HepG2 (cell line): ENCODE results near the gene SHLD1. TPM values are rescaled to one million over a fixed set of nuclear protein-coding genes. Genes with fewer than 3 reads are reported as not detected.

Experiments
- GZF1 ChIP-seq: sonication (generic); formaldehyde crosslinking; IDR thresholded peaks from 2 replicates; pipeline ENCODE4 v1.5.1; 2020; ENCODE audit warnings: mild to moderate bottlenecking, missing genetic modification reagents
- KAT8 ChIP-seq: IDR thresholded peaks from 2 replicates; pipeline ENCODE4 v1.6.1; 2016; ENCODE audit warnings: missing genetic modification reagents, missing compliant biosample characterization
- KLF15 ChIP-seq: sonication (generic); formaldehyde crosslinking; IDR thresholded peaks from 2 replicates; pipeline ENCODE4 v1.8.1; 2023; ENCODE audit warnings: borderline replicate concordance, mild to moderate bottlenecking, inconsistent platforms, missing genetic modification reagents, mixed read lengths
- MBD4 ChIP-seq: IDR thresholded peaks from 2 replicates; pipeline ENCODE4 v1.6.1; 2012; ENCODE audit warnings: low read length, inconsistent platforms, borderline replicate concordance
- PCBP2 ChIP-seq: fragments of 200-400 bp; formaldehyde crosslinking; optimal IDR thresholded peaks from 2 replicates; pipeline ENCODE3; 2018; ENCODE audit warnings: low read length, low read depth; ENCODE audit not compliant: poor library complexity, severe bottlenecking
- RBM39 ChIP-seq: fragments of 200-400 bp; formaldehyde crosslinking; IDR thresholded peaks from one replicate; pipeline ENCODE4 v1.6.1; 2018; ENCODE audit warnings: antibody characterized with exemption, mild to moderate bottlenecking, low read depth, low read length; ENCODE audit not compliant: poor library complexity, severe bottlenecking
- REPIN1 ChIP-seq: sonication (generic); formaldehyde crosslinking; IDR thresholded peaks from 2 replicates; pipeline ENCODE4 v1.8.0; 2022; ENCODE audit warnings: missing genetic modification reagents, low read depth, mild to moderate bottlenecking, borderline replicate concordance
- RFXAP ChIP-seq: sonication (generic); formaldehyde crosslinking; IDR thresholded peaks from 2 replicates; pipeline ENCODE4 v1.4.0; 2020; ENCODE audit warnings: missing genetic modification reagents, borderline replicate concordance
- SOX6 ChIP-seq, 2 experiments: fragments of 450-650 bp in 1 of 2; sonication (generic) in 1 of 2; formaldehyde crosslinking in 1 of 2; IDR thresholded peaks; 2 replicates each; pipeline versions ENCODE4 v1.4.0 to v1.6.1; 2017 to 2020; ENCODE audit warnings: antibody characterized with exemption in 1 of 2, mild to moderate bottlenecking in 1 of 2, missing genetic modification reagents in 1 of 2
- ZNF256 ChIP-seq: sonication (generic); formaldehyde crosslinking; conservative IDR thresholded peaks from 2 replicates; pipeline ENCODE4 v1.4.0; 2020; ENCODE audit warnings: missing genetic modification reagents
- ZNF343 ChIP-seq: sonication (generic); formaldehyde crosslinking; IDR thresholded peaks from 2 replicates; pipeline ENCODE4 v1.4.0; 2020; ENCODE audit warnings: mild to moderate bottlenecking, missing genetic modification reagents
- ZNF549 ChIP-seq: sonication (generic); formaldehyde crosslinking; IDR thresholded peaks from 2 replicates; pipeline ENCODE4 v1.5.0; 2020; ENCODE audit warnings: missing genetic modification reagents
- ZNF572 ChIP-seq: sonication (generic); formaldehyde crosslinking; IDR thresholded peaks from 2 replicates; pipeline ENCODE4 v1.5.1; 2020; ENCODE audit warnings: mild to moderate bottlenecking, missing genetic modification reagents
- ZNF589 ChIP-seq: sonication (generic); formaldehyde crosslinking; conservative IDR thresholded peaks from 2 replicates; pipeline ENCODE4 v1.8.0; 2022; ENCODE audit warnings: mild to moderate bottlenecking, moderate library complexity, missing genetic modification reagents
- ZNF792 ChIP-seq: IDR thresholded peaks from 2 replicates; pipeline ENCODE4 v1.6.1; 2016
- polyA plus RNA-seq, 8 experiments: library from polyadenylated mRNA; depleted of rRNA in 3 of 8; stranded (reverse) in 7 of 8; unstranded in 1 of 8; fragments of >200 nt; fragmentation: Illumina TruSeq in 4 of 8; extraction: Trizol in 4 of 8; gene quantifications; 2 replicates each; pipeline versions ENCODE4 v1.2.1 to v1.2.3, GENCODE V29; 2011 to 2016; ENCODE audit warnings: low read depth in 4 of 8, missing spikeins in 1 of 8, mixed read lengths in 1 of 8; ENCODE audit not compliant: insufficient read depth in 1 of 8
- total RNA-seq, 5 experiments: library from RNA; depleted of rRNA; stranded (reverse); fragments of >200 nt; fragmentation: Illumina TruSeq; extraction: Trizol; gene quantifications; 2 replicates each; pipeline ENCODE4 v1.2.3, GENCODE V29; 2016; ENCODE audit warnings: low read depth in 1 of 5
- TF ChIP-seq, protein P1 (sequence below): IDR thresholded peaks from 2 replicates; pipeline ENCODE4 v1.6.1; 2016; ENCODE audit warnings: control low read depth
- TF ChIP-seq, protein P2 (sequence below): sonication (generic); formaldehyde crosslinking; IDR thresholded peaks from 2 replicates; pipeline ENCODE4 v1.4.0; 2020; ENCODE audit warnings: missing genetic modification reagents
- TF ChIP-seq, protein P3 (sequence below): sonication (generic); formaldehyde crosslinking; IDR thresholded peaks from 2 replicates; pipeline ENCODE4 v1.5.1; 2020; ENCODE audit warnings: missing genetic modification reagents, mild to moderate bottlenecking, borderline replicate concordance
- TF ChIP-seq, protein P4 (sequence below): sonication (generic); formaldehyde crosslinking; IDR thresholded peaks from 2 replicates; pipeline ENCODE4 v1.4.0; 2020; ENCODE audit warnings: mild to moderate bottlenecking, missing genetic modification reagents, borderline replicate concordance
- TF ChIP-seq, protein P5 (sequence below): IDR thresholded peaks from 2 replicates; pipeline ENCODE4 v1.6.1; 2018; ENCODE audit warnings: missing genetic modification reagents, mild to moderate bottlenecking, missing compliant biosample characterization

The SHLD1 gene
- total and polyA plus RNA-seq, 2 of the 13 experiments (the other 11 are each of a cell fraction or from before 2014, with no cell fraction given): 8.9 to 10.0 TPM

DNA sequence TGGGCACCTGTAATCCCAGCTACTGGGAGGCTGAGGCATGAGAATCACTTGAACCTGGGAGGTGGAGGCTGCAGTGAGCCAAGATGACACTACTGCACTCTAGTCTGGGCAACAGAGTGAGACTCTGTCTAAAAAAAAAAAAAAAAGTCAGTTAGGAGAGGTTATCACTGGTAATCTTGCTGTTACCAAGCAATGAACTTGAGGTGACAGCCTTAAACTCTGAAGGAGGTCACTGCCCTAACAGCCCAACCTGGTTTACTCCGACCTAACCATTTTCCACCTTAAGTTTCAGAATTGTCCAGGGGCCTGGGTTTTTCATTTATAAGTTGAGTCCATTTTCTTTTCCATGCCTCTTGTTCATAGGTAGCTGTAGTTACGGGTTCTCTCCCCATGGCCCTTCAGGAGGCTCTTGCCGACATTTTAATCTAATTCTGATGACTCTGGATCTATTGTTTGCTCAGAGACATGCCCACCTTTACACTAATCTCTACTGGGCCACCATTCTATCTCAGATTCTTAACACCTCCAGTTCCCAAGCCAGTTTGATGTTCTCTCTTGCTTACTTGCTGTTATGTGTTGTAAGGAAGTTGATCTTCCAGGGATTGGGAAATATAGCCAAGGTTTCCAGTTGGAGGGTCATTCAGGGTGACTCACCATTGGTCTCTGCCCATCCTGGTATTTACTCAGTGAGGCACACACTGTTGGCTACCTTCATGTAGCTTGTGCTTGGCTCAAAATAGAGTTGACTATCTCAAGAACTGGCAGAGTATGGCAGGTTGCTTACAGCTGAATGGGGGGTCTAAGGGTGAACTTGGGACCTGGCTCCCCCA, 29.1 kb downstream of the SHLD1 start (continued):
- TF ChIP-seq, protein P1, sequence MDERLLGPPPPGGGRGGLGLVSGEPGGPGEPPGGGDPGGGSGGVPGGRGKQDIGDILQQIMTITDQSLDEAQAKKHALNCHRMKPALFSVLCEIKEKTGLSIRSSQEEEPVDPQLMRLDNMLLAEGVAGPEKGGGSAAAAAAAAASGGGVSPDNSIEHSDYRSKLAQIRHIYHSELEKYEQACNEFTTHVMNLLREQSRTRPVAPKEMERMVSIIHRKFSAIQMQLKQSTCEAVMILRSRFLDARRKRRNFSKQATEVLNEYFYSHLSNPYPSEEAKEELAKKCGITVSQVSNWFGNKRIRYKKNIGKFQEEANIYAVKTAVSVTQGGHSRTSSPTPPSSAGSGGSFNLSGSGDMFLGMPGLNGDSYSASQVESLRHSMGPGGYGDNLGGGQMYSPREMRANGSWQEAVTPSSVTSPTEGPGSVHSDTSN: no peak
- TF ChIP-seq ZNF256: 0 out of 2 replicates have a peak, but pooled peaks have one; percentile 44
- peak; percentile 36; the same call in 1 of the 2 replicates for TF ChIP-seq REPIN1 (CRISPR knock-in tag)
- TF ChIP-seq, protein P2, sequence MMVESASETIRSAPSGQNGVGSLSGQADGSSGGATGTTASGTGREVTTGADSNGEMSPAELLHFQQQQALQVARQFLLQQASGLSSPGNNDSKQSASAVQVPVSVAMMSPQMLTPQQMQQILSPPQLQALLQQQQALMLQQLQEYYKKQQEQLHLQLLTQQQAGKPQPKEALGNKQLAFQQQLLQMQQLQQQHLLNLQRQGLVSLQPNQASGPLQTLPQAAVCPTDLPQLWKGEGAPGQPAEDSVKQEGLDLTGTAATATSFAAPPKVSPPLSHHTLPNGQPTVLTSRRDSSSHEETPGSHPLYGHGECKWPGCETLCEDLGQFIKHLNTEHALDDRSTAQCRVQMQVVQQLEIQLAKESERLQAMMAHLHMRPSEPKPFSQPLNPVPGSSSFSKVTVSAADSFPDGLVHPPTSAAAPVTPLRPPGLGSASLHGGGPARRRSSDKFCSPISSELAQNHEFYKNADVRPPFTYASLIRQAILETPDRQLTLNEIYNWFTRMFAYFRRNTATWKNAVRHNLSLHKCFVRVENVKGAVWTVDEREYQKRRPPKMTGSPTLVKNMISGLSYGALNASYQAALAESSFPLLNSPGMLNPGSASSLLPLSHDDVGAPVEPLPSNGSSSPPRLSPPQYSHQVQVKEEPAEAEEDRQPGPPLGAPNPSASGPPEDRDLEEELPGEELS (CRISPR knock-in tag): peak; percentile 95
- no peak for TF ChIP-seq PCBP2
- TF ChIP-seq, protein P3, sequence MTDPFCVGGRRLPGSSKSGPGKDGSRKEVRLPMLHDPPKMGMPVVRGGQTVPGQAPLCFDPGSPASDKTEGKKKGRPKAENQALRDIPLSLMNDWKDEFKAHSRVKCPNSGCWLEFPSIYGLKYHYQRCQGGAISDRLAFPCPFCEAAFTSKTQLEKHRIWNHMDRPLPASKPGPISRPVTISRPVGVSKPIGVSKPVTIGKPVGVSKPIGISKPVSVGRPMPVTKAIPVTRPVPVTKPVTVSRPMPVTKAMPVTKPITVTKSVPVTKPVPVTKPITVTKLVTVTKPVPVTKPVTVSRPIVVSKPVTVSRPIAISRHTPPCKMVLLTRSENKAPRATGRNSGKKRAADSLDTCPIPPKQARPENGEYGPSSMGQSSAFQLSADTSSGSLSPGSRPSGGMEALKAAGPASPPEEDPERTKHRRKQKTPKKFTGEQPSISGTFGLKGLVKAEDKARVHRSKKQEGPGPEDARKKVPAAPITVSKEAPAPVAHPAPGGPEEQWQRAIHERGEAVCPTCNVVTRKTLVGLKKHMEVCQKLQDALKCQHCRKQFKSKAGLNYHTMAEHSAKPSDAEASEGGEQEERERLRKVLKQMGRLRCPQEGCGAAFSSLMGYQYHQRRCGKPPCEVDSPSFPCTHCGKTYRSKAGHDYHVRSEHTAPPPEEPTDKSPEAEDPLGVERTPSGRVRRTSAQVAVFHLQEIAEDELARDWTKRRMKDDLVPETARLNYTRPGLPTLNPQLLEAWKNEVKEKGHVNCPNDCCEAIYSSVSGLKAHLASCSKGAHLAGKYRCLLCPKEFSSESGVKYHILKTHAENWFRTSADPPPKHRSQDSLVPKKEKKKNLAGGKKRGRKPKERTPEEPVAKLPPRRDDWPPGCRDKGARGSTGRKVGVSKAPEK (CRISPR knock-in tag): no peak
- no peak for TF ChIP-seq ZNF589 (CRISPR knock-in tag)
- TF ChIP-seq, protein P4, sequence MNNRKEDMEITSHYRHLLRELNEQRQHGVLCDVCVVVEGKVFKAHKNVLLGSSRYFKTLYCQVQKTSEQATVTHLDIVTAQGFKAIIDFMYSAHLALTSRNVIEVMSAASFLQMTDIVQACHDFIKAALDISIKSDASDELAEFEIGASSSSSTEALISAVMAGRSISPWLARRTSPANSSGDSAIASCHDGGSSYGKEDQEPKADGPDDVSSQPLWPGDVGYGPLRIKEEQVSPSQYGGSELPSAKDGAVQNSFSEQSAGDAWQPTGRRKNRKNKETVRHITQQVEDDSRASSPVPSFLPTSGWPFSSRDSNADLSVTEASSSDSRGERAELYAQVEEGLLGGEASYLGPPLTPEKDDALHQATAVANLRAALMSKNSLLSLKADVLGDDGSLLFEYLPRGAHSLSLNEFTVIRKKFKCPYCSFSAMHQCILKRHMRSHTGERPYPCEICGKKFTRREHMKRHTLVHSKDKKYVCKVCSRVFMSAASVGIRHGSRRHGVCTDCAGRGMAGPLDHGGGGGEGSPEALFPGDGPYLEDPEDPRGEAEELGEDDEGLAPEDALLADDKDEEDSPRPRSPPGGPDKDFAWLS (CRISPR knock-in tag): no peak
- TF ChIP-seq ZNF549 (CRISPR knock-in tag): no peak
- TF ChIP-seq KLF15 (CRISPR knock-in tag): no peak
- TF ChIP-seq SOX6 (IDR thresholded peaks at IDR 0.05): no peak
- peak; percentile 87 for TF ChIP-seq SOX6 (CRISPR knock-in tag; IDR thresholded peaks at IDR 0.05)
- TF ChIP-seq MBD4: peak; percentile 66; the same call in 1 of the 2 replicates
- TF ChIP-seq ZNF572: no peak
- TF ChIP-seq, protein P5, sequence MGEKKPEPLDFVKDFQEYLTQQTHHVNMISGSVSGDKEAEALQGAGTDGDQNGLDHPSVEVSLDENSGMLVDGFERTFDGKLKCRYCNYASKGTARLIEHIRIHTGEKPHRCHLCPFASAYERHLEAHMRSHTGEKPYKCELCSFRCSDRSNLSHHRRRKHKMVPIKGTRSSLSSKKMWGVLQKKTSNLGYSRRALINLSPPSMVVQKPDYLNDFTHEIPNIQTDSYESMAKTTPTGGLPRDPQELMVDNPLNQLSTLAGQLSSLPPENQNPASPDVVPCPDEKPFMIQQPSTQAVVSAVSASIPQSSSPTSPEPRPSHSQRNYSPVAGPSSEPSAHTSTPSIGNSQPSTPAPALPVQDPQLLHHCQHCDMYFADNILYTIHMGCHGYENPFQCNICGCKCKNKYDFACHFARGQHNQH (CRISPR knock-in tag): peak; percentile 94
- TF ChIP-seq GZF1 (CRISPR knock-in tag): no peak
- TF ChIP-seq ZNF343 (CRISPR knock-in tag): 0 out of 2 replicates have a peak, but pooled peaks have one; percentile 41
- peak; percentile 86 for TF ChIP-seq KAT8 (CRISPR knock-in tag)
- no peak for TF ChIP-seq RFXAP (CRISPR knock-in tag)
- no peak for TF ChIP-seq RBM39
- peak; percentile 98 for TF ChIP-seq ZNF792
